Measurements from ENCODE around the gene TMEM17.
"Not testable (repeated sequence)": the region's sequence is repeated elsewhere in the genome, so short reads cannot be mapped to it uniquely, and the experiment has no call there.

Gene TMEM17, protein sequence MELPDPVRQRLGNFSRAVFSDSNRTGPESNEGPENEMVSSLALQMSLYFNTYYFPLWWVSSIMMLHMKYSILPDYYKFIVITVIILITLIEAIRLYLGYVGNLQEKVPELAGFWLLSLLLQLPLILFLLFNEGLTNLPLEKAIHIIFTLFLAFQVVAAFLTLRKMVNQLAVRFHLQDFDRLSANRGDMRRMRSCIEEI

GRCh38 chr2:62505750-62506420, at the start of gene TMEM17:
Gene TMEM17, minus strand, starts transcription at chr2:62506195. Its CDS starts 66 bp downstream, at chr2:62506129.
- peak; percentile 74 for DNase-seq

DNA sequence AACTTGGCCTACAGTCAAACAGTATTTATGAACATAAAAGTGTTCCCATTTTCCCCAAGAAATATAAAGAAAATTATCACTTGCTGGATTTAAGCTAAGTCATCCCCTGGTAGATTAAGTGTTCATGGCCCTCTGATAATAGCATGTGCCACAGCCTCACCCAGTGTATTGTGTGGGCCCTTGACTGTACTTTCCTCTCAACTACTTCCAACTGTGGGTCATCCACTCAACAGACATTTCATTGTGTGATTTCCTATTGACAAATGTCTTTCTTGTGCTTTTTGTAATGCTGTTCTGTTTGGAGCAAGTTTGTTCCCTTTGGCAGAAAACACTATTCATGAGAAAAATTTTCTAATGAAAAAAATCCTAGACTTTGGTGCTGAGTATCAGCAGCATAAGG, 48.4 kb upstream of the TMEM17 start:
- DNase-seq: no peak

- no peak for DNase-seq
Measured at GRCh38 chr2:62550461-62550860, 44.5 kb upstream of the TMEM17 start.

DNA sequence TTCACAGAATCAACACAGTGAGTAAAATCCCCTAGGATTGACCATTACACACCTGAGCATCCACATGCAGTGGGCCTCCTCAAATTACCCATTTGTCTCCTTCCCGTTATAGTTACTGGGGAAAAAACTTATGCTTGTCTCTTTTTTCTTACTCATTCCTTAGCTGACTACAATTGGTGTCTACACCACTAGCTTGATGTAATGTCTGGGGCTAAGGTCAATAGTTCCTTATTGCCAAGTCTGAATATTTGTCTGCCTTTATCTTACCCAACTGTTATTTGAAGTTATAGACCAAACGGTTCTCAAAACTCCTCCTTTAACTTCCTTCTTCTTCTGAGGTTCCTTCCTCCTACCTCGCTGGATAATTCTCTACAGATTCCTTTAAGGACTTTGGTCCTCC, 41.9 kb upstream of the TMEM17 start:
- DNase-seq: no peak

DNA sequence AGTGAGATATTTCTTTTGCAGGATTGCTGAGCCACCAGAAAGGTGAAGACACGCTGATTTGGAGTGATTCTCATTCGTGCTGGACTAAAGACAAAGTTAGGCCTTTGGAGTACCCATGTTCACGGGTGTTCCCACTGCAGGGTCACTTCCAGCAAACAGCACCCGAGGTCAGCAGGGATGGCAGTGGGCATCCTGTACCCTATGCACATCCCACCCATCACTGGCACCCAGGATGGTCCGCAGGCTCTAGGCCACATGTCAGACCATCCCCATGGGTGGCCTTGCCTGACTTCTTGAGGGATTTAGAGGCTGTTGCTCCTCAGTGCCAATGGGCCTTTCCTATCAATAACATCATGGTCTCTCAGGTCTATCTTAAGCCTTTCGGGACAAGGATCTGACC, 39.3 kb upstream of the TMEM17 start:
- no peak for DNase-seq

DNA sequence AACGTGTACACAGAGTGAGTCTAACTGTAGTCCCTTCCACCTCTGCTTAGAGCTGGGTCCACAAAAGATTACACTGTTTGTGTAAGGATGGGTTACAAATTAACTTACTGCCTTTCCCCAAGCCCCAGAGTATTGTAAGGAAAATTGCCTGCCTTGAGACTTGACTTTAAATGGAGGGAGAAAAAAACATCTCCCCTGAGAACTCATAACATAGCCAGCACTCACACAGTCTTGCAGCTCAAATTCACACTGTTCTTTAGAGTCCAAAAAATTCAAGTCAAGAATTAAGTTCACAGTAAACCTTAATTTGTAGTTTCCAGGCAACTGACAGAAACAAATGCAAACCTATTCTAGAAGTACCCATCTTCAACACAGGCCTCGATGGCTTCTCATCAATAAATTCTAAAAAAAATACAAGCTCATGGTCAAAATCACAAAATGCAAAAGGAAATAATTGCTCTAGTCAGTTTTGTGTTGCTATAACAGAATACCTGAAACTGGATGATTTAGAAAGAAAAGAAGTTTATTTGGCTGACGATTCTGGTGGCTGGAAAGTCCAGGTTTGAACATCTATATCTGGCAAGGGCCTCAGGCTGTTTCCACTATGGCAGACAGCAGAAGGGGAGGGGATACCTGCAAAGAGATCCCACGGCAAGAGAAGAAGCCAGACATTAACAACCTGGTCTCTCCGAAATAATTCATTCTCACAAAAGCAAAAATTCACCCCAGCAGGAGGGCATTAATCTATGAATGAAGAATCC, 34.6 kb upstream of the TMEM17 start:
- DNase-seq: no peak

DNA sequence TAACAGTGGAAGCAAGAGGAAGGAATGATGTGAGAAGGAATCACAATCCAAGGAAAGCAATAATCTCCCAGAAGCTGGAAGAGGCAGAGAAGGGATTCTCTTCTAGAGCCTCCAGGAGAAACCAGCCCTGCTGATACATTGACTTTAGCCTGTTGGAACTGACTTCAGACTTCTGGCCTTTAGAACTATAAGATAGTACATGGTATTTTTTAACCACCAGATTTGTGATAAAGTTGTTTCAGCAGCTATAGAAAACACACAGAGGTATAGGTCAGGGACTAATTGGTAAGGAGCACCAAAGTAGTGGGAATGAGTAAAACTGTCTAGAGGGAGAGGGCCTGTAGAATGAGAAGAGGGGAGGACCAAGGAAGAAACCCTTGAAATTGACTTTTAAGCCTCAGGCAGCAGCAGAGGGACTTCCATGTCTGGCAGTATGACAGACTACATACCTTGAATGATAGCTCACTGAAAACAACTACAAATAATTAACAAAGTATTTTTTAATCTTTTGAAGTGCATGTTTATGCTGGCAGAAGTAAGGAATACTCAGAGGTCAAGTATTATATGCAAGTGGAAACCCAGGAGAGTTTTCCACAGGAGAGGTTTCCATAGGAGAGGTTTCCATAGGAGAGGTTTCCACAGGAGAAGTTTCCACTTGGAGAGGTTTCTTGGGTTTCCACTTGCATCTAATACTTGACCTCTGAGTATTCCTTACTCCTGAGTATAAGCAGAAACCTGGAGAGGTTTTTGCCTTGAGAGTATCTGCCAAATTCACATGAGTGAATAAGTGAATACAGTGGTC, 33.8 kb upstream of the TMEM17 start:
- no peak for DNase-seq

DNA sequence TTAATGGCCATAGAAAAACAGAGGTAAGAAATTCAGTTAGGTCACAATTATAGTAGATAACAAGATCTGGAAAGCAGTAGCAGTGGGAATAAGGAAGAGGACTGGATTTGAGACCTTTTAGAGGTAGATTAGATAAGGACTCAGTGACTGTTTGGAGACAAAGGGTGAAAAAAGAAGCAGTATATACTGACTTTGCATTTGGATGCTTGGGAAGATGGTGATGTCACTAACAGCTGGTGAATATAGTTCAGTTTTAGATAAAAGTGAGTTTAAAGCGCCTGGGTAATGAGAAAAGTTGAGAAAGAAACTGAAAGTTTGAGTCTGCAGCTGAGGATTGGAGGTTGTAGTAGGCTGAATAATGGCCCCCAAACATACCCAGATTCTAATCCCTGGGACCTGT, 32.8 kb upstream of the TMEM17 start:
- no peak for DNase-seq

GRCh38 chr2:62537814-62538213, 31.8 kb upstream of the TMEM17 start:
- DNase-seq: no peak

DNA sequence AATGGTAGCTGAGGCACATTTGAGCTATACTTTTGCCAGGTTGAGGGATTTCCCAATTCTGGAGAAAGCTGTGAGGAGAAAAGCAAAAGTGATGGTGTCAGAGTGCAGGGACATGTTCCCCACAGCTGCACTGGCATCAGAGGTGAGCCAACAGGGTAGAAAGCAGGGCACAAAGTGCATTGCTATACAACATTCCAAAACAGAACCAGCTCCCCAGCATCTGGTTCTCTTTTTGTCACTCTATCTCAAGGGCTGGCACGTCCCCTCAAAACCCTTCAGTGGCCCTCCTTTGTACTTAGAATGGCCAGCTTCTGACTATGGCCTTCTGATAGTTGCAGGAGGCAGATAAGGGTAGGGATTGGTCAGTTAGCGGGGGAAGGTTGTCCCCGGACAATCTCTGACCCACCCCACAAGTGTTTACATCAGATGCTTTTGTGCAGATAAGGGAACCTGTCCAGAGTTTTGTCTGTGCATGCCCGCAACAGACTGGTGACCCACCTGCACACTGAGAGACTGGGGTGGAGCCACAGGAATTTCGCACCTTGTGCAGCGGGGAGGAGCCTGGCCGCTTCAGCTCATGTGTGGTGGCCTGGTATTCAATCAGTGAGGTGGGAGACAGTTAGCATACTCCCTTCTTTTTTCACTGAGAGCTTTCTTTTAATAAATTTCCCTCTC, 31.0 kb upstream of the TMEM17 start:
- DNase-seq: no peak

DNA sequence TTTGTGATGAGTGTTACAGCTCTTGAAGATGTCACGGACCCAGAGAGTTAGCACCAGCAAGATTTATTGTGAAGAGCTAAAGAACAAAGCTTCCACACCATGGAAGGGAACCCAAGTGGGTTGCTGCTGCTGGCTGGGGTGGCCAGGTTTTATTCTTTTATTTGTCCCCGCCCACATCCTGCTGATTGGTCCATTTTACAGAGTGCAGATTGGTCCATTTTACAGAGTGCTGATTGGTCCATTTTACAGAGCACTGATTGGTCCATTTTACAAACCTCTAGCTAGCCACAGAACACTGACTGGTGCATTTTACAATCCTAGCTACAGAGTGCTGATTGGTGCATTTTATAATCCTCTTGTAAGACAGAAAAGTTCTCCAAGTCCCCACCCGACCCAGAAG, 29.5 kb upstream of the TMEM17 start:
- DNase-seq: not testable (repeated sequence)

DNA sequence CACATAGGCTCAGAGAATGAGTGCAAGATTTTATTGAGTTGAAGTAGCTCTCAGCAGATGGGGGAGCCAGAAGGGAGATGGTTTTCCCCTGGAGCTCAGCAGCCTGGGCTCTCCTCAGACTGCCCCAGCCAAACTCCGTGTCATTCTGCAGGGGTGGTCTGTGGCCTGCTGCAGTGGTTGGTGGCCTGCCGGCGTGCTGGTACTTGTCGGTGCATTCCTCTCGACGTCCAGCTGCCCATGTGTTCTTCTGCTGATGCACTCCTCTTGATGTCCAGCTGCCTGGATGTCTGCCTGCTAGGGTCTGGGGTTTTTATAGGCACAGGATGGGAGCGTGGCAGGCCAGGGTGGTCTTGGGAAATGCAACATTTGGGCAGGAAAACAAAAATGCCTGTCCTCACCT, 25.6 kb upstream of the TMEM17 start:
- no peak for DNase-seq

DNA sequence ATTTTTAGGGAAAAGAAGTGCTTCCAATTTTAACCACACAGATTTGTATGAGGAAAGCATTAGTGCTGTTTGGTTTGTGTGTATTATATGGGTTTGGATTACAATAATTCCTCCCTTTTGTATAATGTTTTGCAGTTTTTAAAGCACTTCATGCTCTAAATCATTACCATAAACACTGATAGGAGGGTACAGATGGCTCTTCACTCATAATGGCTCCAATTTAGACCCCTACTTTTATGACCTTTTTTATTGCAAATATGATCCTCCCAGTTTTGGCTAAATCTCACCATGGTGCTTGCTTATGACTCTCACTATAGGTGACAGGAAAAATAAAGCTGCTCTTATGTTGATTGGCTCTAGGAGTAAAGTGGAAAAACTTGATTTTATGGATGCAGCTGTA, 23.8 kb upstream of the TMEM17 start:
- no peak for DNase-seq

- no peak for DNase-seq
Measured at GRCh38 chr2:62527478-62528210, 21.6 kb upstream of the TMEM17 start.

GRCh38 chr2:62526531-62527381, 20.8 kb upstream of the TMEM17 start:
- no peak for DNase-seq

GRCh38 chr2:62525549-62526269, 19.7 kb upstream of the TMEM17 start:
- DNase-seq: no peak

DNA sequence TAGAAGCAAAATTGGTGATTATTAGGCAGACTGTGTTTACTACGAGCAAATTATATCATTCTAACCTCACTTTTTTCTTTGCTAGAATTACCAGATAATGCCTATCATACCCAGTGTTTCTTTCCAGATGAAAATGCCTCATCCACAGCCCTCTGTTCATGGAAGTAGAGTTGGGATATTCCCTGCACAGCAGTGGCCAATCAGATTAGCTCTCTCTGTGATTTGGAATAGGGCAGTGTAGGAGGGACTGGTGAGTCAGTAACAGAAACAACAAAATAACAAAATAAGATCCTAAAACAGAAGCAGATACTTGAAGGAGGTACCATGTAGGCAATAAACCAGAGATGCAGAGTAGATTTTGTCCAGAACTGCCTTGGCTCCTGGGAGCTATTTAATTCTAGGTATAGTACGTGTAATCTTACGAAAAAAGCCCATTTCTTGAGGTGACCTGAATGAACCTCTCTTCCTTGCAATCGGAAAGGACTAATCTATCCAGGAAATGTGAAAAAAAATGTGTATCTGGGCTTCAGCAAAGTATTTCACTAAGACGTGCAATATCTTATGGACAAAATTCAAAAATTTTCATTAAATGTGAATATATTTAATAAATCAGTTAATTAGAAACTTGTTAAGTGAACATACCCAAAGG, 18.4 kb upstream of the TMEM17 start:
- DNase-seq: no peak

- DNase-seq: not testable (repeated sequence)
Measured at GRCh38 chr2:62521061-62521460, 15.1 kb upstream of the TMEM17 start.

DNA sequence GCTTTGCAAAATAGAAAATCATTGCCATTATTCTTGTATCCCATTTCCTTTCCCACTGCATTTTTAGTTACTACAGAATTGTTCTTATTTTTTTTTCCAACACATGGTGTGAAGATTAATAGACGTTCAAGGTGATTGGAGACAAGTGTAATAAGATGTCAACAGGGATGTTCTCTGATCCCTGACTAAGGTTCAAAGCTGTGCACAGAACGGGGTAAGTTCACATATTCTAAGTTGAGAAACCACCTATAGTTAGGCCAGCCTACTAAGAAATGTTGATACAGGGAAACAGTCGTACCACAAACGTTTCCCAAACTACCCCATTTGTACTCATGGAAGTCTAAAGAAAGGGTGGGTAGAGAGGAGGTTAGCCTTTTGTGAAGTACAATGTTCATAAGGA, 6.4 kb upstream of the TMEM17 start:
- DNase-seq: no peak

DNA sequence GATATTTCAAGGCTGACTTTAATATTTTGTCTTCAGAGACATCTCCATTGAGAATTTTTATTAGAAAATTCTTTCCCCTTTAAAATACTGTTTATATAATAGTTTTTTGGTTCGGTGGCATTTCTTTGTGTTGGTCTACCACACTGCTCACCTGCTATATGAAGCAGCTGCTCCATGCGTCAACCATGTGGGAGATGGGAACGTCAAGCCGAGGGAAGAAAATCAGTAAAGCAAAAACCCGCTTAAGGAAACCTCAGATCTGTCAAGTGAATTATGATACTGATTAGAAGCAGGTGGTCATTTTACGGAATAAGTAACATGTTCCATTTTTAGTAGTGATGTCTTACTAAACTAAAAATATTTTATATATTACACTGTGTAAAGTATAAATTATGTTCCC, 5.6 kb upstream of the TMEM17 start:
- DNase-seq: no peak

Measured in stimulated activated CD8-positive, alpha-beta memory T cell treated with anti-CD3 and anti-CD28 coated beads, Interleukin-4, amount 100 ng/mL, for 48 hours (primary cell).